GM12801 (cell line): ENCODE data around the gene KCNK2.

Experiments
- CTCF ChIP-seq: IDR thresholded peaks from one replicate; pipeline ENCODE4 v1.5.1; 2011; ENCODE audit warnings: control low read depth; ENCODE audit not compliant: insufficient read length; ENCODE audit errors: extremely low read depth

KCNK2 gene

GRCh38 chr1:215079456-215079855 lies 3.1 kb upstream of the KCNK2 start:
- no peak for TF ChIP-seq CTCF

- no peak for TF ChIP-seq CTCF
Measured at GRCh38 chr1:215081661-215082531, 641 bp upstream of the KCNK2 start.

GRCh38 chr1:215083383-215083961 lies 935 bp downstream of the KCNK2 start:
- TF ChIP-seq CTCF: no peak

- TF ChIP-seq CTCF: no peak
Measured at GRCh38 chr1:215084621-215085020, 2.1 kb downstream of the KCNK2 start.

- TF ChIP-seq CTCF: no peak
Measured at GRCh38 chr1:215087603-215088002, 5.1 kb downstream of the KCNK2 start.

- TF ChIP-seq CTCF: no peak
Measured at GRCh38 chr1:215094381-215094780, 11.8 kb downstream of the KCNK2 start.

- no peak for TF ChIP-seq CTCF
Measured at GRCh38 chr1:215095524-215095923, 13.0 kb downstream of the KCNK2 start.
